ENCODE measurements around the gene SNX32.

Gene SNX32

DNA sequence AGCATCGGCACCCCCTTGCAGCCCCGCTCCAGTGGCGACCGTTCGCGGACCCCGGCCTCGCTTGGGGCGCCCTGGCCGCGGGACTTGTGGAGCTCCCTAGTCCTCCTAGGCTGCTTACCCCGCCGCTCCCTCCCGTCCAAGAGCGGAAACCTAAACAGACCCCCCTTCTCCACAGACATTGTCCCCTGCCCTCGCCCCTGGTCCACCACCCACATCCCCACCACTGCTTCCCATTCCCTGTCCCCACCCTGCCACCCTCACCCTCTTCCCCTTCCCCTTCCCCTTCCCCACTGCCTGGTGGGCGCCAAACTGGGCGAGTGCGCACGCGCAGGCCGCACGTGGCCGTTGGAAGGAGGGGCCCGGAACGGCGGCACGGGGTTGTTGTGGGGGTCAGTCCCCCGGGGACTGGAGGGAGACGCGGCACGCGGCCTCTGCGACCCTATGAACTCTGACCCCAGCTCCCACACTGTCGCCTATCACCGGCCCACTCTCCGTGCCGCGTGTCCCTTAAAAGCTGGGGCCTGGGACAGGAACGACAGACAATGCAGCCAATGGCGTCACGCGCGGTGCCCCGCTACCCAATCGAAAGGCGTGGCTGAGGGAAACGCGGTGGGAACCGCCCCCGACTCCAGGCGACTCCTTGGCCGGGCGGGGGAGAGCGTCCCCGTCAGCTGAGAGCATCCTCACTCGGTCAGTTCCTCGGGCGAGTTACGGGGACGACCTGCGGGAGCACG, at the start of gene SNX32:
TSS of gene SNX32 (plus strand) at position 667 of the 734 bp plus-strand sequence. CDS start 103 bp downstream, outside the sequence.
- in situ Hi-C loops (cut with MboI; ENCODE audit: low sequenced_read_pairs), result no loop called here

DNA sequence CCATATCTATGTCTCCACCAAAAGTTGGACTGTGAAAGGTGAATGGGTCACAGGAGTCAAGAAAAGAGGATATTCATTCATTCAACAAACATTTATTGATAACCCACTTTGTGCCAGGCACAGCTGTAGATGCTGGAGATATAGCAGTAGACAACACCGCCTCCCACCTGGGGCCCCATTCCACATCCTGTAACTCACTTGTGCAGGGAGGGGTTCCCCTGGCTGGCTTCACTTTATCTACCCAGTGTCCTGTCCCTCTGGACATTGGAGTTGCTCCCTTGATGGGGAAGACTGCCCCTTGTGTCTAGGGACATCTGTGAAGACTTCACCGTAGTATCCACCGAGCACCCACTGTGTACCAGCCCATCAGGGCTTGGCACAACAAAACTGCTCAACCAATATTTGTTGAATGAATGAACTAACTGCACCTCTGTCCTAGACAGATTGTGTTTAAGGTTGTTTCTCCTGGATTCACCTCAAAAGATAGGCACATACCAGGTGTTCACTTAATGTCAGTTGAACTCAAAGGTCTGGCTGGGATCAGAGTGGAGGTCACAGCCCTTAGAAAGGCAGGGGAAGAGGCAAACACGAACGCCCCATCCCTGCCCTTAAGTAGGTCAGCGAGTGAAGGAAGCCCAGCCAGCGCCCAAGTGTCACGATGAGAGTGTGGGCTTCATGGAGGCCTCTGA, 48.3 kb upstream of the SNX32 start:
- in situ Hi-C loops (cut with MboI; ENCODE audit: low sequenced_read_pairs), result no loop called here

DNA sequence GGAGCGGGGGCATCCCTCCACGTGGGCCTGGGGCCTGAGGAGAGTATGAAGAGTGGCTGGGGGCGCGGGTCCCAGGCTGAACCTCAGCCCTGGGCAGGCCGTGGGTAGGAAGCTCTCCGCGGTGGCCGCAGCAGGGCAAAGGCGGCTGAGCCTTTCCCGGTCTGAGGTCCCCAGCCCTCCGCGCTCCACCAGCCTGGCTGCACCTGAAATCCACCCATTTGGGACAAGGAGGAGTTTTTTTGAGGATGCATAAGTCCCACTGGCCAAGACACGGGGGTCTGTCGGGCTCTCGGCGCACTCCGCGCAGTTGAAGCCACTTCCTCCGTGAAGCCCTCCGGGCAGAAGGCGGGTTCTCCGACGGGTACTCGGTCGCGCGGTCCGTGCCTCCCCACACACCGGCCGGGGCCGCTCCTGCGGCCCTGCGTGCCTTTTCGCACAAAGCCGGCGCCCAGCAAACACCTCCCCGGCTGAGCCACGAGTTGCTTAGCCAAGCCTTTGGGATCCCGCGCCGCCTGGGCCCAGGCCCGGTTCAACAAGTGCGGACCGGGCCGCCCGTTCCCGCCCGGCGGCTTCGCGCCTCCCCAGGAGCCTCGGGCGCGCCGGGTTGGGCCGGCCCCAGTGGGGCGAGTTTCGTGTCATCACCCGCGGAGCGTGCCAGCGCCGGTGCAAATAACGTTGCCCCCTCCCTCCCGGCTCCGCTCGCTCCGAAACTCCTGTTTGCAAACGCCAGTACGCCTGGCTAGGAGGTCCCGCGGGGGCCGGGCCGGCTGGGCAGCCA, 47.6 kb upstream of the SNX32 start:
- in situ Hi-C loops (cut with MboI; ENCODE audit: low sequenced_read_pairs), result no loop called here

DNA sequence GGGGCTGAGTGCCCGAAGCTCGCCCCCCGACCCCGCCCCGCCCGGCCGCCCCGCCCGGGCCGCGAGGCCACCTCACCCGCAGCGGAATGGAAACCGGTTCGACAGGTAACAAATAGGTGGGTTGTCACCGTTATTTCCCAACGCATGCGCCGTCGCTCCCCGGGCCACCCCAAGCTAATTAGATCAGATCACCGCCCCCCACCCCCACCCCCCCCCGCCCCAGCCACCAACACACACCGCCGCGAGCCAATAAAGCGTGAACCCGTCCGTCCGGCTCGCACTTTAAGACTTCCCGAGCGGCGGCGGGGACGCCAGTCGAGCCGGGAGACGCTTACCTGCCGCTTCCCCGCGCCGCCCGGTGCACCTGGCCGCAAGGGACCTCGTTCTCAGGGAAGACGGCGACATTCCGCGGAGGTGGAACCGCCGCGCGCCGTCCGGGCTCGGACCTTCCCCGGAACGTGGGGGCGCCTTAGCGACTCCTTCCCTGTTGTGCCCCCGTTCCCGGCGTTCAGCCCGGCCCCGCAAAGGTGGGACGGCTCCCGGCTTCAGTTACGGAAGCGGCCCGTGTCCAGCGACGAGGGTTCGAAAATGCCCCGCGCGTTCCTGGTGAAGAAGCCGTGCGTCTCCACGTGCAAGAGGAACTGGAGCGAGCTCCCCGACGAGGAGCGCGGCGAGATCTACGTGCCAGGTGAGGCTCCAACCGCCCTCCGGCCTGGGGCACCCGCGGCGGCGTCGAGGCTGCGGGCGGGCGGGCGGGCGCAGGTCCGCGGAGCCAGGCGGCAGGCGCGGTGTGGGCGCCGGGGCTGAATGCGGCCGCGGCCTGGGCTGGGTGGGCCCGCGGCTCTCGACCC, 46.8 kb upstream of the SNX32 start, which contains the start of gene OVOL1:
TSS of gene OVOL1 (plus strand) at position 278 of the 851 bp plus-strand sequence. CDS start at position 589, 311 bp downstream.
- in situ Hi-C loops (cut with MboI; ENCODE audit: low sequenced_read_pairs), result no loop called here

DNA sequence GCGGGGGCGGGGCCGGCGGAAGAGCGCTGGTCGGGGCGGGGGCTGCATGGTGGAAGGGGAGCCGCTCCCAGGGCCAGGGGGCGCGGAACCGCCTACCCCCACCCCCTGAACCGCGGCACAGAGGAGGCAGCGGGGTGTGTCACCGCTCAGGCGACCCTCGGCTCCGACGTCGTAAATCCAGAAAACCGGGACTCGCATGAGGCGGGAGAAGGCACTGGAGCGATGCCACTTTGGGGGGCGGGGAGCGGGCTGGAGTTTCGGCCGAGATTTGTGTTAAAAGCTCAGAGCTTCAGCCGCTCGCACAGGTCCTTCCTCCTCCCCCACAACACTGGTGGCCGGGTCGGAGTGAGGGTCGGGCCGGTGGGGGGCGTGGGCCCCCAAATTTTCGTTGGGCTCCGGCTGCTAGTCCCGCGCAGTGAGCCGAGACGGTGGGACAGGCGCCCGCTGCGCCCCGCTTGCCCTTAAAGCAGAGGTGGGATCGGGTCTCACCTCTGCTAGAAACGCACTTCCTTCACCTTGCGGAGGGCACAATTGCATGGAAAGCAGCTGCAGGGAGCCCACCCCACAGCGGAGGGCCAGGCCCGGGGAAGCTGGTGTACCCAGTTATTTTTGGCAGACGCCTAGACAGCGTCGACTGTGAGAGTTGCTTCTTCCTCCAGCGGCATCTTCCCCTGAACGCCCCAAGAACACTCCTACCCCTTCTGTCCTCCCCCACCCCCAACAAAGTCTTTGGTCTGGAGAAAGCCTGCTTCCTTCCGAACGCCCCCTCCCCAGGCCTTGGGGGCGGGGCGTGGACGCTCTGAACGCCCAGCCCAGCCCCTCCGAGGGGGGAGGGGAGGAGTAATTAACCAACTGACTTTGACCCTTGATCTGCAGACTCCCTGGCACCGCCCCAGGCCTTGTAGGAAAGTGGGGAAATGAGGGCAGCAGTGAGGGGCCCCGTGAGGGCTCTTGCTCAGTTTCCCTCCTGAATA, 45.8 kb upstream of the SNX32 start:
- in situ Hi-C loops (cut with MboI; ENCODE audit: low sequenced_read_pairs), result no loop called here

DNA sequence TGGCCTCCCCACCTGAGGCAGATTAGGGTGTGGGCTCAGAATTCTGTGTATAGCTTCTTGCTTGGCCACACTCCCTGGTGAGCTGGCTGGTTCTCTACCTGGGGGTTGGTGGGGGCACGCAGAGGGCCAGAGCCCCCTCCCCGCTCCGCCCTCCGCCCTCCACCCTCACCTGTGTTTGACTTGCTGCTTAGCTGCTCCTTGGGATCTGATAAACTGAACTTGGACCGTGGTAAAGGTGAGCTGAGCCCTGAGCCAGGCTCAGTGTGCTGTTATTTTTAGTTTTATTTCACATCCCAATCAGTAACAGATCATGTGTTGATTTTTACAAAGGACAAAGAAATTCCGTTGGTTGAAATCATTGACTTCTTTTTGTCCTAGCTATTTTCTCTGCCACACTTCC, 44.9 kb upstream of the SNX32 start:
- in situ Hi-C loops (cut with MboI; ENCODE audit: low sequenced_read_pairs), result no loop called here

DNA sequence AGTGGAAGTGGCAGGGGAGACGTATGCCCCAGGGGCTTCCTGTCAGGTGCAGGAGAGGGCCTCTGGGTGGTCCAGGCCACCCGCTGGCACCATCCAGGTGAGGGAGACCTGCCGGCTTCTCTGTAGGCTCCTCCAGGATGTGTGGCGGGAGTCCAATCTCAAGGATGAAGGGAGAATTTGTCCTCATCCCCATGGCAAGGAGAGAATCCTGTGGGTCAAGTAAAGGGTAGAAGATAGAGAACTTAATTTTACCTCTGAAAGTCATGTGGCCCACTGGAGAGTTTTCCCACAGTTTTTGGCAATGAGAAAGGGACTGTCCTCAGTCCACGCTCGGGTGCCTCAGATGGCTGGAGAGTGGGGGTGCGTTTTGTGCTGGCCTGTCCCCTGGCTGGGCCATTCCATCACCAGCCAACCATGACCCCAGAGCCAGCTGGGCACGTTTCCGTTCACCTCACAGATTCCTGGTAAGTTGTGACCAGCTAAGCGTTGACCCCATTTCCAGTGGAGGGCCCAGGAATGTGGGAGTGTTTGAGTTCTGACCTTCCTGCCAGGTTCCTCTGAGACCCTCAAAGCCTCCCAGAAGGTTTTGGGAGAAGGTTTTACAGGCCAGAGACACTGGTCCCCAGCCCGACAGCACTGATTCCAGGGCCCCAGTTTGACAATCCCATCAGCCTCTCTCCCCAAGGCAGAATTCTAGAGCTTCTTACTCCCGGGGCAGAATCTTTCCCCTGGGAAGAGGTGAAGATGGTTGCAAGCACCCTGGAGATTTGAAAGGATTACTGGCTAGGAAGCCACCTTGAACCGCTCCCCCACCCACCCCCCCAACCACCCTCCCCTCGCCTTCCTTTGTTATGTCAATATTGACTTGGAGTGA, 44.3 kb upstream of the SNX32 start:
- in situ Hi-C loops (cut with MboI; ENCODE audit: low sequenced_read_pairs), result no loop called here

DNA sequence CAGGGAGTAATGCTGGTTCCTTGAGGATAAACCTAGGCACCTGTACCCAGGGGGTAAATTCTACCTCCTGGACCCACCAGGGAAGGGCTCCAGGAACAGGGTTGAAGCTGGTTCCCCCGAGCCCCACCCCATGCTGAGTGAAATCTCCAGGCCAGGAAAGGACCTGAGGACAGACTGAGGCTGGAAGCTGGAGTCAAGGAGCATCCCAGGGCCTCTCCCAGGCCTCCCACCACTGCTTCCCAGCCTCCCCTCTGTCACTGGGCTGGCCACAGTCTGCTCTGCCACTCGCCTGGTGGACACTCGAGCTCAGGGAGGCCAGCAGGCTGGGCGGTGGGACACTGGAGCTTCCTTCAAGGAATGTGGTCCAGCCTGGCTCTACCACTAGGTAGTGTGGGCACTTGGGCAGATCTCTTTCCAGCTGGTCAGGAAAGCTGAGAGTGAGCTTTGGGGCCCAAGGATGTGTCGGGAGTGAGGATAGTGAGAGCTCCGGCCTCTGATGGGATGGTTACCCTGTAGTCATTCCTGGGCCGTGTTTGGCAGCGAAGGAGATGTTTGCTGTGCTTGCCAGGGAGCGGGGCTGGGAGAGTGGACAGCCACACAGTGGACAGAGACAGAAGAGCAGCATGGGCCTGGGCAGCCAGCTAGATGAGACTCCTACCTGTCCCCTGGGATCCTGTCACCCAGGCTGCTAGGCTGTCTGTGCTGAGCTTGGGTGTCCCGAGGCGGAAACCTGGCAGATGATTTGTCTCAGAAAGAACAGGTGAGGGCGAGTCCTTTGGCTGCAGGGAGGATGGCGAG, 43.5 kb upstream of the SNX32 start:
- in situ Hi-C loops (cut with MboI; ENCODE audit: low sequenced_read_pairs), result no loop called here

DNA sequence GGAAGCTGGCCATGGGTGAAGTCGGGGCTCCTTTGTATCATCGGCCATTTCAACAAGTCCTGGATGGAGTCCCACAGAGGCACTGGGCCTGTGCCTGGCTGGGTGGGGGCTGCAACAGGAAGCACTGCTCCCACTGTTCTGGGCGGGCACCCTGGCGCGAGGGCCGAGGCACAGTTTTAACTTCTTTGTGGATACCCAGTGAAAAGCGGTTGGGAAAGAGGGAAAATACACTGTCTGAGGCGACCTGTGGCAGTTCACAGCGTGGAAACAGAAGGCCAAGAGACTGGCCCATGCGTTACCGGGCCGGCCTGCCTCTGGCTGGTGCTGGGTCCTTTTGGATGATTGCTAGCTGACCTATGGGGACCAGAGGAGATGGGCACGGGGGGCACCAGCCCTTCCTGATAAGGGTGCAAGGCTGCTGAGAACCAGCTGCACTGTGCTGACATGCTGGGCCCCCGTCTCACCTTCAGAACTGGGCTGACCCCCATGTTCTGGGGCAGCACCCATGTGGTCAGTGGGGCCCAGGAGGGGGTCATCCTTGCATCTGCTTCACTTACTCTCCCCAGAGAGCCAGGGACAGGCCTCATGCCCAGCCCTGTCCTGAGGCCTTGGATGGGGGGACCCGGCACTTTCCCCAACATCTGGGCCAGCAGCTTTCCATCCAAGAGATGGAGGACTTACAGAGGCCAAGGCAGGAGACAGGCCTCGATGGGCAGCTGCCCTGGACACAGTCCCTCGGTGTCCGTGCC, 42.7 kb upstream of the SNX32 start:
- in situ Hi-C loops (cut with MboI; ENCODE audit: low sequenced_read_pairs), result no loop called here

DNA sequence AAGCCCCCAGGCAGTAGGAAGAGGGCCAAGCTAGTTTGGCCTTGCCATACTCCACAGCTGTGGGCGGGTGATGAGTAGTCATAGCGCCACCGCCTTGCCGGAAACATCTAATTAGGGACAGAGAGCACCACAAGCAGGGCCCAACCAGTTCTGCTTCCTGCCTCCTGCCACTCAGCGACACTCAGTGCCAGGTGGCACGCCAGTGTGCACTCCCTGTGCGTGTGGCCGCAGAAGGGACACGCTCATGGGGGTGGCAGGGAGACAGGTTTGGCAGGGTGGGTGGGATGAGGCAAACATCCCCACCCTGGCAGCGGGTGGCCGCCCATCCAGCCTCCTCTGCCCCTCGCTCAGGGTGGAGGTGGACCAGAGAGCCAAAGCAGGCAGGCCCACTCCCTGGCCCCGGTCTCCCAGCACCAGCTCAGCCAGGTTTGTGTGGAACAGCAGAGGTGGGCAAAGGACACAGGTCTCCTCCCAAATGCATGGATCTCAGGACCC, 42.0 kb upstream of the SNX32 start:
- in situ Hi-C loops (cut with MboI; ENCODE audit: low sequenced_read_pairs), result no loop called here

DNA sequence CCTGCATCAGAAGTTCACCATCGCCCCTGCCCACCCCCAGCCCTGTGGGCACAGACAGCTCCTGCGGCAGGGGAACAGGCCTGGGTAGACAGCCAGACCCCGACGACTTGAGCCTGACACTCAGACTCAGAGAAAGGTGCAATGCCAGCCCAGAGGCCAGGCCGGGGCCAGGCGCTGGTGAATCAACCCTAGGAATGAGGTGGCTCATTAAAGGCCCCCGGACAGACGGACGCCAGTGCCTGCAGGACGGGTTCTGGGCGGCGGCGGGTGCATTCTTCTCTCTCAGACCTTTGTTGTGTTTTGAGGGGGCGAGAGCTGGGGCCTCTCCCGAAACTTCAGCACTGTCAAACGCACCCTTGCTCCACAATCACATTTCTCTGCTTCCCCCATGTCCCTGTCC, 41.3 kb upstream of the SNX32 start:
- in situ Hi-C loops (cut with MboI; ENCODE audit: low sequenced_read_pairs), result no loop called here

DNA sequence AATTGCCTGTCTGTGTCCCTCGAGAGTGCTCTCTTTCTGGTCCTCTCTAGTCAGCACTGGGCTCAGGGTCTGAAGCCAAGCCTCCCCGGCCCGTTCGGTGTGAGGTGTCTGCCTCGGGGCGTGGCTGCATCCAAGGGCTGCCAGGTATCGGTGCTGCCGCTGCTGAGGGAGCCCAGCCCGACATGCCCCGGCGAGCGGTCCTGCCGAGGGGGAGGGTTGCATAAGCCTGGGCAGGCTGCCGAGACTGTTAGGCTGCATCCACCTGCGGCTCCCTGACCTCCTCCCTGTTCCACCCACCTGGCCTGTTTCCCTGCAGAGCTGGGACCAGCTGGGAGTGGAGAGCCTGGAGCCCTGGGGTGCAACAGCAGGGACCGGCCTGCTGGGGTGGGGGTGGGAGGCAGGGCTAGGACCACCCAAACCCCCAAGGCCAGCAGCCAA, 40.6 kb upstream of the SNX32 start:
- in situ Hi-C loops (cut with MboI; ENCODE audit: low sequenced_read_pairs), result no loop called here

DNA sequence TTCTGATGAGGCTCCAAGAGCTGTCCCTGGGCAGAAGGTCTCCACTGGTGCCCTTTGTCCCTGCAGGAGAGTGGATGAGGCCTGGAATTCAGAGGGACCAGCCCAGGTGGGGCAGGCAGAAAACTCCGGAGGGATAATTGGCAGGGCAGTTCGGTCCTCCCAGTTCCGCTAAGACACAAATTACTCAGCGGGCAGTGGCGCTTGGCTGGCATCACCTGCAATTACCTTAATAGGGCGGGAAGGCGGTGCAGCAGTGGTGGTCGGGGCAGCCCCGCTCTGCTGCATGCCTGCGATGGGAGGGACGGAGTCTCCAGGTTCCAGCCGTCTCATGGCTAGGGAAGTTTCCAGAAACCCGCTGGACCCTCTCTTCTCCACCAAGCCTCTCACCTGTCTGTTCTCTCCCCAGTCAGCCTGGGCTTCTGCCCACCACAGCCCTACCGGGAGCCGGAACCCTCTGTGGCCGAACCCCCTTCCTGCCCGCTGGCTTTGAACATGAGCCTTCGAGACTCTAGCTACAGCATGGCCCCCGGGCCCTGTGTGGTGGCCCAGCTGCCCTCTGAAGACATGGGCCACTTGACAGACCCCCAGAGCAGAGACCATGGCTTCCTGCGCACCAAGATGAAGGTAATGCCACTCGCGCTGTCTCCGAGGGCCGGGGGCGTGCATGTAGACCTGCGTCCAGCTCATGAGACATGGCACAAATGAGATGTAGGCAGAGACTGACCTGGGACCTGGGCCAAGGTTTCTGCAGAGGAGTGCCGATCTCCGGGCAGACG, 40.0 kb upstream of the SNX32 start:
- in situ Hi-C loops (cut with MboI; ENCODE audit: low sequenced_read_pairs), result no loop called here

DNA sequence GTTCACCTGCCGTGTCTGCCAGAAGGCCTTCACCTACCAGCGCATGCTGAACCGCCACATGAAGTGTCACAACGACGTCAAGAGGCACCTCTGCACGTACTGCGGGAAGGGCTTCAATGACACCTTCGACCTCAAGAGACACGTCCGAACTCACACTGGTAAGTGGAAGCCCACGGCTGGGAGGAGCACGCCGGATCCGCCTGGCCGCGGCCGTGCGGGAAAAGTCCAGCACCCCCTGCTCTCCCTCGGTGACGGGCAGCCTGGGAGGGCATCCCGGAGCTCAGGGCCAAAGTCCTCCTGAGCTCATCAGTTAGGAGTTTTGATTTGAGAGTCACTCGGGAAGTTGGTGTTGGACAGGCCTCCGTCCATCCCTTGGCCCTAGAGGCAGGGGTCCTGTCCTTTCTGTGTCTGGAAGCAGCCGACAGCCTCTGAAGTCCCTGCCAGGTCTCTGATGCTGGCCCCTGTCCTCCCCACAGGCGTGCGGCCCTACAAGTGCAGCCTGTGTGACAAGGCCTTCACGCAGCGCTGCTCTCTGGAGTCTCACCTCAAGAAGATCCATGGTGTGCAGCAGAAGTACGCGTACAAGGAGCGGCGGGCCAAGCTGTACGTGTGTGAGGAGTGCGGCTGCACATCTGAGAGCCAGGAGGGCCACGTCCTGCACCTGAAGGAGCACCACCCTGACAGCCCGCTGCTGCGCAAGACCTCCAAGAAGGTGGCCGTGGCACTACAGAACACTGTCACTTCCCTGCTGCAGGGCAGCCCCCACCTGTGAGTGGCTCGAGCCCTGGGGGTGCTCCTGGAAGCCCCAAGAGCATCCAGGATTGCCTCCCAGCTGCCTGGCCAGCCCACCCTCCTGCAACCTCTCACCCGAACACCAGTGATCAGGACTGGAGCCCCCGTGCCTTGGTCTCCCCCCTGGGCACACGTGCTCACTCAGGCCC, 38.9 kb upstream of the SNX32 start:
- in situ Hi-C loops (cut with MboI; ENCODE audit: low sequenced_read_pairs), result no loop called here

Data from HL-60/S4 (cell line).